Measurements from ENCODE around the gene NRDC. TPM values are rescaled to one million over a fixed set of nuclear protein-coding genes. Genes with fewer than 3 reads are reported as not detected.

The NRDC gene
- total RNA-seq, 1 experiment from 2014 or later, result 147 TPM

DNA sequence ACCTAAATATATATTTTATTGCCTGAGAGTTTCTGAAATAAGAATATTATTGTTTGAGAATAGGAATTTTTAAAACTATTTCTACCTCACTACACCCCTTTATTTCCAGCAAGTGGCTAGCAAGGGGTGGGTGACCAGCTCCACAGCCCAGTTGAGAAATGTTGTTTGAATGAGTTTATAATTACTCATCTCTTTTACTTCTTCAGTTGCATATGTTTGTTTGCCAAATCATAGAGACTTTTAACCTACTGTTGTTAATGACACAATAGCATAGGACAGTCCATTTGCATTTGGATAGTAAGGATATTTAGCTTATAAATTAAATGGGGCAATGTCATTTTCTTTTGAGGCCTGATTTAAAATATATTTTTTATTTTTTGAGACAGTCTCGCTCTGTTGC lies 127.8 kb downstream of the NRDC start:
- no peak overlapping the region for H3T11ph ChIP-seq (ENCODE audit: low read length)
- no peak overlapping the region for H3K27ac ChIP-seq (ENCODE audit: insufficient read length, low read depth, low read length)
- no peak overlapping the region for H4K8ac ChIP-seq (replicated peaks; ENCODE audit: insufficient read length, low read depth, low read length)
- no peak overlapping the region for H2BK12ac ChIP-seq (ENCODE audit: insufficient read length, low read depth, low read length)
- H4K20me1 ChIP-seq (ENCODE audit: control insufficient read depth, insufficient read depth, insufficient read length), result no peaks in the 10 kb centered on the region
- no peak overlapping the region for H3K23ac ChIP-seq (ENCODE audit: insufficient read length, low read depth, low read length)
- H2AK5ac ChIP-seq (ENCODE audit: insufficient read length, low read length), result no peak overlapping the region
- H2BK5ac ChIP-seq (ENCODE audit: insufficient read length, low read length), result no peak overlapping the region
- no peak overlapping the region for H4K5ac ChIP-seq (ENCODE audit: insufficient read length, low read depth, low read length)
- Mint-ChIP-seq H3K36me3 (ENCODE audit: insufficient read depth in 1 of 3, low read depth in 3 of 3) (peaks cover 5 to 35% (median 27%) of the 10 kb centered on the region in 3 experiments; a peak in 6 of 7 replicates), H3K4me1 (peaks cover 2% of the 10 kb centered on the region in 2 experiments; a peak in 1 of 4 replicates), H3K27ac (no peak overlapping the region), H3K4me3 (no peak overlapping the region), H3K9me3 (no peaks in the 10 kb centered on the region), H3K27me3 (ENCODE audit: low read depth) (no peaks in the 10 kb centered on the region)
- H3K27me3 ChIP-seq (ENCODE audit: insufficient read depth, low read length), result no peaks in the 10 kb centered on the region
- no peaks in the 10 kb centered on the region for H3K9me3 ChIP-seq (ENCODE audit: control insufficient read depth, low read depth, low read length)
- no CpG with 5 or more reads among the region's 1 CpG for WGBS (ENCODE audit: extremely low coverage, insufficient read length, low lambda C conversion rate)
- no peaks in the 10 kb centered on the region for H3K79me1 ChIP-seq (ENCODE audit: insufficient read depth, low read depth, low read length, poor library complexity, severe bottlenecking)
- no peaks in the 10 kb centered on the region for H3K79me2 ChIP-seq (ENCODE audit: insufficient read depth, low read length)
- H2BK15ac ChIP-seq (ENCODE audit: low read depth, low read length), result no peak overlapping the region
- no peaks in the 10 kb centered on the region for H3K4me1 ChIP-seq (ENCODE audit: insufficient read depth, low read length)
- no peak for DNase-seq
- H3K18ac ChIP-seq (ENCODE audit: insufficient read length, low read depth, low read length), result no peak overlapping the region
- no peak overlapping the region for H3K56ac ChIP-seq (ENCODE audit: insufficient read length, low read depth, low read length)
- H2BK20ac ChIP-seq (ENCODE audit: low read depth, low read length, poor library complexity, severe bottlenecking), result no peak overlapping the region
- TF ChIP-seq, protein P1, sequence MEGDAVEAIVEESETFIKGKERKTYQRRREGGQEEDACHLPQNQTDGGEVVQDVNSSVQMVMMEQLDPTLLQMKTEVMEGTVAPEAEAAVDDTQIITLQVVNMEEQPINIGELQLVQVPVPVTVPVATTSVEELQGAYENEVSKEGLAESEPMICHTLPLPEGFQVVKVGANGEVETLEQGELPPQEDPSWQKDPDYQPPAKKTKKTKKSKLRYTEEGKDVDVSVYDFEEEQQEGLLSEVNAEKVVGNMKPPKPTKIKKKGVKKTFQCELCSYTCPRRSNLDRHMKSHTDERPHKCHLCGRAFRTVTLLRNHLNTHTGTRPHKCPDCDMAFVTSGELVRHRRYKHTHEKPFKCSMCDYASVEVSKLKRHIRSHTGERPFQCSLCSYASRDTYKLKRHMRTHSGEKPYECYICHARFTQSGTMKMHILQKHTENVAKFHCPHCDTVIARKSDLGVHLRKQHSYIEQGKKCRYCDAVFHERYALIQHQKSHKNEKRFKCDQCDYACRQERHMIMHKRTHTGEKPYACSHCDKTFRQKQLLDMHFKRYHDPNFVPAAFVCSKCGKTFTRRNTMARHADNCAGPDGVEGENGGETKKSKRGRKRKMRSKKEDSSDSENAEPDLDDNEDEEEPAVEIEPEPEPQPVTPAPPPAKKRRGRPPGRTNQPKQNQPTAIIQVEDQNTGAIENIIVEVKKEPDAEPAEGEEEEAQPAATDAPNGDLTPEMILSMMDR (conservative IDR thresholded peaks at IDR 0.05), result no peak
- no peak overlapping the region for H4K91ac ChIP-seq (ENCODE audit: insufficient read length, low read depth, low read length)
- no peak overlapping the region for H2BK120ac ChIP-seq (ENCODE audit: low read depth, low read length, poor library complexity, severe bottlenecking)
- no peak overlapping the region for H3K4ac ChIP-seq (ENCODE audit: low read depth, low read length)
- no peaks in the 10 kb centered on the region for H3K23me2 ChIP-seq (ENCODE audit: insufficient read length, low read depth, low read length, poor library complexity, severe bottlenecking)
- H3K9ac ChIP-seq (ENCODE audit: extremely low read depth, insufficient read length, low read length), result no peak overlapping the region
- H2AFZ ChIP-seq (ENCODE audit: low read length), result no peak overlapping the region
- H3K4me2 ChIP-seq (ENCODE audit: insufficient read depth, insufficient read length, low read length), result no peak overlapping the region
- no peak overlapping the region for H3K14ac ChIP-seq (ENCODE audit: insufficient read depth, low read length)

All from H9 (cell line).